ENCODE measurements around the gene UROC1.

- TF ChIP-seq CTCF (IDR thresholded peaks at IDR 0.05) = no peak
- TF ChIP-seq POLR2A (IDR thresholded peaks at IDR 0.05) = no peak
Measured at GRCh38 chr3:126484662-126485061, 32.9 kb downstream of the UROC1 start.

All from testis (tissue), 2 donors.